ENCODE results near the gene CFAP107.
"Not testable (repeated sequence)": the region's sequence is repeated elsewhere in the genome, so short reads cannot be mapped to it uniquely, and the experiment has no call there.

The CFAP107 gene

DNA sequence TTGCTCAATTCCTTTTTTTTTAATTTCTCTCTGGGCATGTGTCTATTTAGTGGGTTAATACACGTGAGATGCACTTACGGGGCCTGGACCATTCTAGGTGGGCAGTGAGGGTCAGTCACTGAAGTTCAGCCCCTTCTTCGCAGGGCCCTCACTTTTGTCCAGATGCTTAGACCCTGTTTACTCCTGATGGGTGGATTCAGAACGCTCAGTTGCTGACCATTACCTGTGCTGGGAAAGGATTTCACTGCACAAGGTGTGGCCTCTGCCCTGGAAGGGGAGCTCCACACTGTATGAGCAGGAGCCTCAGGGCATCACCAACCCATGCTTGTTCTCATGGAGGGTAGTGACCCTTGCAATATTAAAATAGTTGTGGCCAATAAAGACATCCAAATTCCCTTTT lies 32.1 kb downstream of the CFAP107 start:
- no peak for DNase-seq (ENCODE audit: low read depth in 2 of 2, low spot score in 1 of 2)

DNA sequence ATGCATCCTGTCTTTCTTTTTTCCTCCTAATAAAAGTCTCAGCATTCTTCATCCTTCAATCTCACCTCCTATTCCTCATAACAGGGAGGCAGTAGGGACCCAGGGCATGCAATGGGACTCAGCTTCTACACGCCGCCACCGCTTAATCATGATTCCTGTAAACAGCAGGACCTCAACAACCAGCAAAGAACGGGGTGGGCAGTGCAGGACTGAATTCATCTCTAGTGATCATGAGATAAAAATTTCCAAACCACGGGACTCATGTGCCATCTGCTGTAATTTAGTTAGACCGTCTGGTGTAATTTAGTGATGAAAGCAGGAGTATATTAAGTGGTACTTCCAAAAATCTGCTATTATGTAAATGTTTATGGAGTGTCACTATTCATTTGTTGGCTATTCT lies 32.9 kb downstream of the CFAP107 start:
- DNase-seq (ENCODE audit: low read depth in 2 of 2, low spot score in 1 of 2): no peak

DNA sequence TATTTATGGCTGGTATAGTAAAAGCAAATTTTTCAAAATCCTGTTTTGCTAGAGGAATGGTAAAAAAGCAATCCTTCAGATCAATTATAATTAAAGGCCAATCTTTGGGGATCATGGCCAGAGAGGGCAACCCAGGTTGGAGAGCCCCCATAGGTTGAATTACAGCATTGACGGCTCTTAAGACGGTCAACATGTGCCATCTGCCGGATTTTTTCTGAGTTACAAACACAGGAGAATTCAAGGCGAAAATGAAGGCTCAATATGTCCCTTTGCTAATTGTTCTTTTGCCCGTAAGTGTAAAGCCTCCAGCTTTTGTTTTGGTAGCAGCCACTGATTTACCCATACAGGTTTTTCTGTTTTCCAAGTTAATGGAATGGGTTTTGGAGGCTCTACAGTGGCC lies 35.5 kb downstream of the CFAP107 start:
- DNase-seq (ENCODE audit: low read depth in 2 of 2, low spot score in 1 of 2): not testable (repeated sequence)

DNA sequence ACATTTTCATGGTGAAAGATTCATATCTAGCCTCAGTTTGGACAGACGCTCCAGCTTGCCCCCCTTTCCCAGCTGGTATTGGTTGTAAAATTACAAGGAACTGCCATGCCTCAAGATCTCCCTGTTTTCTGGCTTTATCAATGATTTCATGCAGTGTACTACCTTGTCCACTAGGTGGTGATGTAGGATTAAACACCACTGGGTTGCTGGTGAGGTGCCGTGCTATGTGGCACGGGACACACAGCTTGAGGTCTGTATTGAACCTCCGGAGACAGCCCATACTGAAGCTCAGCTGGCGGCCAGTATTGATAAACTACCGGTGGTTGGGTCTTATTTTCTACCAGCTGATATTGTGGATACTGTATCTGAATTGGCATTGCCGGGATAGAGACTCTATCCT lies 37.8 kb downstream of the CFAP107 start:
- DNase-seq (ENCODE audit: low read depth in 2 of 2, low spot score in 1 of 2): not testable (repeated sequence)

DNA sequence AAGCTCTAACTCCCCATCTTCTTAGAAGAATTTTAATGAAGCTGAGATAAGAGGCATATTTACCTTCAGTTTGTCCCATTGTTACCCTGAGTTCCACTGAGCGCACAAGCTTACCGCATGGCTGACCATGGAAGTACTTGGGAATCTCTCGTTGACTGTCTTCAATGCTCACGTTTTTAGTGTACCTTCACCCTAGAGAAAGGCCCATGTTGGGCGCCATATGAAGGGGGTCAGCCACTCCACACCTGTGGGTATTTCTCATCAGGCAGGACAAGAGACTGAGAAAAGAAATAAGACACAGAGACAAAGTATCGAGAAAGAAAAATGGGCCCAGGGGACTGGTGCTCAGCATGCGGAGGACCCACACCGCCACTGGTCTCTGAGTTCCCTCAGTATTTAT lies 38.7 kb downstream of the CFAP107 start:
- DNase-seq (ENCODE audit: low read depth in 2 of 2, low spot score in 1 of 2): not testable (repeated sequence)

DNA sequence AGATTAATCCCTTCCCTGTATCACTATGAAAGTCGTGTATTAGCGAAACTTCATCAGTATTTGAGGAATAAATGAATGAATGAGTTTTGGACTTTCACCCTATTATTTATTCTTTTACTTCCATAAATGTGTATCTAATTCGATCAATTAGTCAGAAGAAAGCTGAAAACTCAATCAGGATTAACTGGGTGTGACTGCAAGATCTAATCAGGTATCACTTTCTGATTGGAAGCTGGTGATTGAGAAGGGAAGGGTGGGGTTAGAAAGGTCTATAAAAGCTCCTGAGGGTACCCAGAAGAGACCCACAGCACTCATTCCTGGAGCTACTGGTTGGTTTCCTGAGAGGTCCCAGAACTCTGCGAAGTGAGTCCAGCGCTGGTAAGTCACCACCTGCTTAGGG lies 45.1 kb downstream of the CFAP107 start, which contains the start of gene PRAMEF1:
TSS of gene PRAMEF1 (plus strand) at position 301 of the 400 bp plus-strand sequence. CDS start 1,831 bp downstream, outside the sequence.
- not testable (repeated sequence) for DNase-seq (ENCODE audit: low read depth in 2 of 2, low spot score in 1 of 2)

DNA sequence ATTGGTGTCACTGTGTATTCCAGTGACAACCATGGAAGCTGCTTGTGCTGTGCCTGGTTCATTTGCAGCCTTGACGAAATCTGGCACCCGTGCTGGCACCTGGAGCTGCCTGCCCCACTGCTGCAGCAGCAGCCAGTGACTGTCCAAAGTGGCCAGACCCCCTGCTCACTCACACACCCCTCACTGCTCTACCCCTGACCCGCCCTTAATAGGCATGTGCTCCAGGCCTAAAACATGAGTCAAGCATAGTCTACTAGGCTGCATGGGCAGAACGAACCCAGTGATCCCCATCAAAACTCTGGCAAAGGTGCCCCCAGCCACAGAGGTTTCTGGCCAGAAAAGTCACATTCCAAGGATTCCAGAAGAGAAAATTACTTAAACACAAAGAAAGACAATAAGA lies 52.9 kb downstream of the CFAP107 start:
- DNase-seq (ENCODE audit: low read depth in 2 of 2, low spot score in 1 of 2): no peak

GRCh38 chr1:12799730-12800129 lies 53.7 kb downstream of the CFAP107 start:
- no peak for DNase-seq (ENCODE audit: low read depth in 2 of 2, low spot score in 1 of 2)

DNA sequence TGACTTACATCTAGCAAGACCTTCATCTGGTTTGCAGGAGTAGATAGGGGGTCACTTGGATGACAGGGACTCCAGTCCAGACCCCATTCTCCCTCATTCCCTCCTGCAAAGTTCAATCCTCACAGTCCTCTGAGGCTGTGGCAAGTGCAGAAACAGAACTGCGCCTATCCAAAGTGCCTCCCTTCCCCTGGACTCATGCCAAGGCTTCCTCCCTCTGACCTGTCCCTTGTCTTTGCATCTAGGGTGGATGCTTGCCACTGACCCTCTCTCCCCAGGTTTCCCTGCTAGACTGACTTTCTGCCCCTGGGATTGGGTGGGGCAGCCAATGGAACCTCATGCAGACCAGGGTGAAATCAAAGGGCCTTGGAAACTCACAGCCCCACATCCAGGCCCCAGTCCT lies 63.9 kb downstream of the CFAP107 start:
- no peak for DNase-seq (ENCODE audit: low read depth in 2 of 2, low spot score in 1 of 2)

DNA sequence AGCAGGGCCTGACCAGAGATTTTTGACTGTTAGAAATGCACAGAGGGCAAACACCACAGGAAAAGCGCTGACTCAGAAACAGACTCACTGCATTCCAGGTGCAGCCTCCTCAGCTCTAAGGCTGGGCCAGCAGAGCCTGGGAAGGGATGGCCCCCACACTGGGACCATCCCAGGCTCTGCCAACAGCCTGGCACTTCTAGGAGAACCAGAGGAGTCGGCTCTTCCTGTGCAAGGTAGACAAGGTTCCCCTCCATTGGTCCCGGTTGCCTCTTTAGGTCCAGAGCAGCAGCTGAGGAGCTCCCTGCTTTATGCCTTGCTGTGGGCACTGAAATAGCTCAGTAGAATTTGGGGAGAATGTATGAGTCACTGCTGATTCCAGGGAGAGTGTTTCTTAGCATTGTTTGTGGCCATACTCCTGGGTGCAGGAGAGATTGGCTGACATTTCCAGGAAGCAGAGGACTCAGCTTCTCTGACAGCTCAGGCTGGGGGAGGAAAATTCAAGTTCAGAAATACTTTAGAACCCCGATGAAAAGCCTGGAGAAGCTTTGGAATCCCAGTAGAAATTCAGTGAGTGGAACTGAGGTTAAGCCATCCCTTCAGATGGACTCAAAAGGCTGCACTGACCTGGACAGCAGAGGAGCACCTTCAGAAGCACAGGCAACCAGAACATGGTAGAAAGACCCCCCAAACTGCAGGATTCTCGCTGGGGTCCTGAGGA lies 64.8 kb downstream of the CFAP107 start:
- DNase-seq (ENCODE audit: low read depth in 2 of 2, low spot score in 1 of 2): no peak

DNA sequence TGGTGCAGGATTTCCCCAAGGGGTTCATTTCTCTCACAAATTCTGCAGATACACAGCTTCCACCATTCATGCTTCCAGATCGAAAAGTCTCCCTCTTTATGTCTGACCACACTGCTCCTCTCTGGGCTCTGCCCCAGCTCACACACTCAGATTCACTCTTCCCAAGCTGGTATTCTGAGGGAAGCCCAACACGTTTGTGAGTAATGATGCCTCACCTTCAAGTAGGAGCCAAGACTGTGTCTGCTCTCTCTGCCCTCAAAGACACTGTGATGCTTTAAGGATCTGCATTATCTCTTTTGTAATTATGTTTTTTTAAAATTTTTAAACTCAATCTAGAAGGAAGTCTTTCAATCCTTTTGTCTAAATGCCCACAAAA lies 65.4 kb downstream of the CFAP107 start:
- DNase-seq (ENCODE audit: low read depth in 2 of 2, low spot score in 1 of 2): no peak

Data from stimulated activated CD8-positive, alpha-beta memory T cell treated with anti-CD3 and anti-CD28 coated beads, Interleukin-4, amount 100 ng/mL, for 1 hour (primary cell).